SK-MEL-5 (cell line): ENCODE measurements around the gene GATA1. TPM values are rescaled to one million over a fixed set of nuclear protein-coding genes. Genes with fewer than 3 reads are reported as not detected.

ENCODE experiments used
- DNase-seq: peaks from one replicate; pipeline ENCODE4 v3.0.0-alpha.2; 2016; ENCODE audit warnings: low read depth, low spot score
- in situ Hi-C: cut with HindIII; loops from 2 replicates; pipeline ENCODE4 v1.10.0; 2016; ENCODE audit warnings: low sequenced_read_pairs, high pct_unique_total_duplicates, low pct_unique_long_range_greater_than_20kb
- total RNA-seq: library from RNA; depleted of rRNA; stranded (reverse); fragments of >200 nt; shearing (Covaris generic); gene quantifications from 2 replicates; pipeline ENCODE4 v1.2.3, GENCODE V29; 2014

Gene GATA1
- total RNA-seq, 1 experiment from 2014 or later = not detected

- in situ Hi-C loops = no loop called here
- no peak for DNase-seq
Measured at GRCh38 chrX:48781705-48782104, 4.7 kb upstream of the GATA1 start.

GRCh38 chrX:48782216-48782615 is 4.2 kb upstream of the GATA1 start:
- no peak for DNase-seq
- in situ Hi-C loops = no loop called here

- in situ Hi-C loops = no loop called here
- no peak for DNase-seq
Measured at GRCh38 chrX:48782795-48783194, 3.6 kb upstream of the GATA1 start.

GRCh38 chrX:48784726-48785125 is 1.7 kb upstream of the GATA1 start:
- in situ Hi-C loops = no loop called here
- no peak for DNase-seq

- no peak for DNase-seq
- in situ Hi-C loops = no loop called here
Measured at GRCh38 chrX:48785186-48785539, 1.2 kb upstream of the GATA1 start.

GRCh38 chrX:48785540-48786214 is 713 bp upstream of the GATA1 start:
- in situ Hi-C loops = no loop called here
- no peak for DNase-seq

GRCh38 chrX:48786825-48787504 is 575 bp downstream of the GATA1 start:
- no peak for DNase-seq
- in situ Hi-C loops = no loop called here

GRCh38 chrX:48787505-48788443 is 1.4 kb downstream of the GATA1 start:
- in situ Hi-C loops = no loop called here
- DNase-seq = no peak

GRCh38 chrX:48789366-48790220 is 3.2 kb downstream of the GATA1 start:
- in situ Hi-C loops = no loop called here
- DNase-seq = no peak

GRCh38 chrX:48790477-48790876 is 4.1 kb downstream of the GATA1 start:
- in situ Hi-C loops = no loop called here
- DNase-seq = no peak

- in situ Hi-C loops = no loop called here
- DNase-seq = no peak
Measured at GRCh38 chrX:48791063-48791820, 4.9 kb downstream of the GATA1 start.

- in situ Hi-C loops = no loop called here
- DNase-seq = no peak
Measured at GRCh38 chrX:48792219-48792618, 5.8 kb downstream of the GATA1 start.

- in situ Hi-C loops = no loop called here
- no peak for DNase-seq
Measured at GRCh38 chrX:48793935-48794334, 7.5 kb downstream of the GATA1 start.

- no peak for DNase-seq
- in situ Hi-C loops = no loop called here
Measured at GRCh38 chrX:48794340-48794910, 8.0 kb downstream of the GATA1 start.

GRCh38 chrX:48794911-48795515 is 8.6 kb downstream of the GATA1 start:
- no peak for DNase-seq
- in situ Hi-C loops = no loop called here

- in situ Hi-C loops = no loop called here
- DNase-seq = no peak
Measured at GRCh38 chrX:48798318-48798717, 11.9 kb downstream of the GATA1 start.
